Measurements from ENCODE around the gene ARHGEF16.

ARHGEF16 gene

GRCh38 chr1:3432306-3432705, 22.2 kb upstream of the ARHGEF16 start:
- Histone ChIP-seq H3K27ac (ENCODE audit: low read depth, low read length) (no peak overlapping the region), H3K4me1 (ENCODE audit: insufficient read depth, low read length) (no peaks in the 10 kb centered on the region), H3K9ac (ENCODE audit: low read depth, low read length) (no peak overlapping the region), H3K9me3 (ENCODE audit: insufficient read depth, low read depth, low read length) (no peaks in the 10 kb centered on the region), H3K36me3 (ENCODE audit: insufficient read depth, low read length) (no peaks in the 10 kb centered on the region), H3K27me3 (ENCODE audit: insufficient read depth, low read length) (no peaks in the 10 kb centered on the region), H3K4me3 (ENCODE audit: low read length) (no peak overlapping the region)
- WGBS, result 89% methylated on average over 15 of the region's 15 CpGs

- Histone ChIP-seq H3K27ac (ENCODE audit: low read depth, low read length) (no peak overlapping the region), H3K4me1 (ENCODE audit: insufficient read depth, low read length) (no peaks in the 10 kb centered on the region), H3K36me3 (ENCODE audit: insufficient read depth, low read length) (no peaks in the 10 kb centered on the region), H3K9ac (ENCODE audit: low read depth, low read length) (no peak overlapping the region), H3K27me3 (ENCODE audit: insufficient read depth, low read length) (no peaks in the 10 kb centered on the region), H3K9me3 (ENCODE audit: insufficient read depth, low read depth, low read length) (no peaks in the 10 kb centered on the region), H3K4me3 (ENCODE audit: low read length) (no peak overlapping the region)
- 92% methylated on average over 14 of the region's 14 CpGs for WGBS
Measured at GRCh38 chr1:3433076-3433475, 21.4 kb upstream of the ARHGEF16 start.

GRCh38 chr1:3433596-3434320, 20.7 kb upstream of the ARHGEF16 start:
- H3K27ac ChIP-seq (ENCODE audit: low read depth, low read length), result no peak overlapping the region
- H3K27me3 ChIP-seq (ENCODE audit: insufficient read depth, low read length), result no peaks in the 10 kb centered on the region
- 95% methylated on average over 31 of the region's 31 CpGs for WGBS
- H3K9me3 ChIP-seq (ENCODE audit: insufficient read depth, low read depth, low read length), result no peaks in the 10 kb centered on the region
- H3K9ac ChIP-seq (ENCODE audit: low read depth, low read length), result no peak overlapping the region
- H3K4me1 ChIP-seq (ENCODE audit: insufficient read depth, low read length), result no peaks in the 10 kb centered on the region
- H3K4me3 ChIP-seq (ENCODE audit: low read length), result no peak overlapping the region
- H3K36me3 ChIP-seq (ENCODE audit: insufficient read depth, low read length), result no peaks in the 10 kb centered on the region

- 95% methylated on average over 40 of the region's 40 CpGs for WGBS
Measured at GRCh38 chr1:3434406-3435110, 19.9 kb upstream of the ARHGEF16 start.

GRCh38 chr1:3435666-3436065, 18.8 kb upstream of the ARHGEF16 start:
- Histone ChIP-seq H3K36me3 (ENCODE audit: insufficient read depth, low read length) (no peaks in the 10 kb centered on the region), H3K4me3 (ENCODE audit: low read length) (no peak overlapping the region), H3K27ac (ENCODE audit: low read depth, low read length) (no peak overlapping the region), H3K9me3 (ENCODE audit: insufficient read depth, low read depth, low read length) (no peaks in the 10 kb centered on the region), H3K27me3 (ENCODE audit: insufficient read depth, low read length) (no peaks in the 10 kb centered on the region), H3K4me1 (ENCODE audit: insufficient read depth, low read length) (no peaks in the 10 kb centered on the region; the same call in 1 of the 2 replicates), H3K9ac (ENCODE audit: low read depth, low read length) (no peak overlapping the region)
- WGBS, result 88% methylated on average over 21 of the region's 21 CpGs

More at GRCh38 chr1:3434406-3435110, 19.9 kb upstream of the ARHGEF16 start:
- no peaks in the 10 kb centered on the region for H3K9me3 ChIP-seq (ENCODE audit: insufficient read depth, low read depth, low read length)
- H3K9ac ChIP-seq (ENCODE audit: low read depth, low read length), result no peak overlapping the region
- H3K4me3 ChIP-seq (ENCODE audit: low read length), result no peak overlapping the region
- H3K4me1 ChIP-seq (ENCODE audit: insufficient read depth, low read length), result no peaks in the 10 kb centered on the region
- no peaks in the 10 kb centered on the region for H3K36me3 ChIP-seq (ENCODE audit: insufficient read depth, low read length)
- H3K27me3 ChIP-seq (ENCODE audit: insufficient read depth, low read length), result no peaks in the 10 kb centered on the region
- no peak overlapping the region for H3K27ac ChIP-seq (ENCODE audit: low read depth, low read length)

GRCh38 chr1:3436451-3436850, 18.0 kb upstream of the ARHGEF16 start:
- no peak overlapping the region for H3K4me3 ChIP-seq (ENCODE audit: low read length)
- H3K27ac ChIP-seq (ENCODE audit: low read depth, low read length), result no peak overlapping the region
- H3K27me3 ChIP-seq (ENCODE audit: insufficient read depth, low read length), result no peaks in the 10 kb centered on the region
- no peaks in the 10 kb centered on the region for H3K9me3 ChIP-seq (ENCODE audit: insufficient read depth, low read depth, low read length)
- no peaks in the 10 kb centered on the region for H3K36me3 ChIP-seq (ENCODE audit: insufficient read depth, low read length)
- H3K4me1 ChIP-seq (ENCODE audit: insufficient read depth, low read length), result no peaks in the 10 kb centered on the region; the same call in 1 of the 2 replicates
- H3K9ac ChIP-seq (ENCODE audit: low read depth, low read length), result no peak overlapping the region
- WGBS, result 96% methylated on average over 11 of the region's 11 CpGs

GRCh38 chr1:3436901-3437300, 17.6 kb upstream of the ARHGEF16 start:
- Histone ChIP-seq H3K9ac (ENCODE audit: low read depth, low read length) (no peak overlapping the region), H3K4me1 (ENCODE audit: insufficient read depth, low read length) (no peaks in the 10 kb centered on the region; the same call in 1 of the 2 replicates), H3K27ac (ENCODE audit: low read depth, low read length) (no peak overlapping the region), H3K4me3 (ENCODE audit: low read length) (no peak overlapping the region), H3K27me3 (ENCODE audit: insufficient read depth, low read length) (no peaks in the 10 kb centered on the region), H3K36me3 (ENCODE audit: insufficient read depth, low read length) (no peaks in the 10 kb centered on the region), H3K9me3 (ENCODE audit: insufficient read depth, low read depth, low read length) (no peaks in the 10 kb centered on the region)
- 93% methylated on average over 14 of the region's 14 CpGs for WGBS

GRCh38 chr1:3438661-3439180, 15.7 kb upstream of the ARHGEF16 start:
- Histone ChIP-seq H3K4me1 (ENCODE audit: insufficient read depth, low read length) (no peaks in the 10 kb centered on the region; the same call in 1 of the 2 replicates), H3K27ac (ENCODE audit: low read depth, low read length) (no peak overlapping the region), H3K9ac (ENCODE audit: low read depth, low read length) (no peak overlapping the region), H3K27me3 (ENCODE audit: insufficient read depth, low read length) (no peaks in the 10 kb centered on the region), H3K36me3 (ENCODE audit: insufficient read depth, low read length) (no peaks in the 10 kb centered on the region), H3K9me3 (ENCODE audit: insufficient read depth, low read depth, low read length) (no peaks in the 10 kb centered on the region), H3K4me3 (ENCODE audit: low read length) (no peak overlapping the region)
- 87% methylated on average over 8 of the region's 9 CpGs for WGBS

GRCh38 chr1:3439346-3440299, 14.8 kb upstream of the ARHGEF16 start:
- Histone ChIP-seq H3K27me3 (ENCODE audit: insufficient read depth, low read length) (no peaks in the 10 kb centered on the region), H3K27ac (ENCODE audit: low read depth, low read length) (no peak overlapping the region), H3K9ac (ENCODE audit: low read depth, low read length) (no peak overlapping the region), H3K4me3 (ENCODE audit: low read length) (no peak overlapping the region), H3K36me3 (ENCODE audit: insufficient read depth, low read length) (no peaks in the 10 kb centered on the region), H3K4me1 (ENCODE audit: insufficient read depth, low read length) (no peaks in the 10 kb centered on the region; the same call in 1 of the 2 replicates), H3K9me3 (ENCODE audit: insufficient read depth, low read depth, low read length) (no peaks in the 10 kb centered on the region)
- 78% methylated on average over 27 of the region's 27 CpGs for WGBS

- no peak overlapping the region for H3K9ac ChIP-seq (ENCODE audit: low read depth, low read length)
- no peaks in the 10 kb centered on the region for H3K9me3 ChIP-seq (ENCODE audit: insufficient read depth, low read depth, low read length)
- H3K27me3 ChIP-seq (ENCODE audit: insufficient read depth, low read length), result no peaks in the 10 kb centered on the region
- WGBS, result 71% methylated on average over 10 of the region's 10 CpGs
- no peaks in the 10 kb centered on the region; the same call in 1 of the 2 replicates for H3K4me1 ChIP-seq (ENCODE audit: insufficient read depth, low read length)
- H3K27ac ChIP-seq (ENCODE audit: low read depth, low read length), result no peak overlapping the region
- H3K36me3 ChIP-seq (ENCODE audit: insufficient read depth, low read length), result no peaks in the 10 kb centered on the region
- H3K4me3 ChIP-seq (ENCODE audit: low read length), result no peak overlapping the region
Measured at GRCh38 chr1:3440300-3440681, 14.2 kb upstream of the ARHGEF16 start.

Data from HUES64 (cell line).